ENCODE results near the gene MGAT4A. TPM values are rescaled to one million over a fixed set of nuclear protein-coding genes. Genes with fewer than 3 reads are reported as not detected.

Gene MGAT4A
- total RNA-seq, 2 experiments from 2014 or later, result 10.1 to 15.4 TPM

DNA sequence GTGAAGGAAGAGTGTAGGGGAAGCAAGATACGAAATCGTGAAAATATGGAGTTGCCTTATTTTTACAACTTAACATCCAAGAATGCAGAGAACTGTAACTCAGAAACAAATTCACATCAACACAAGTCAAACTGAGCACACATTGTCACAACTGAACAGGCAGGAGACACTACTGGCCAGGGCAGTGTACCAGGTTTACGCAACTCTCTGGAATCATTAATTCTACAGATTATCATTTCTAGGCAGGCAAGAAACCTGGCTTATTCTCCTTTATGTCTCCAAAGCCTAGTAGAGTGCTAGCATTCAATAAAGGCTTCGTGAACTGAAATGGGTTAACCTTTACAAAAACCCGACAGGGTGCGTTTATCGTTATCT, 123.2 kb downstream of the MGAT4A start:
- Histone ChIP-seq H3K36me3 (ENCODE audit: insufficient read depth, low read length) (peaks cover 22% of the 10 kb centered on the region; the same call in 1 of the 2 replicates), H3K9me3 (ENCODE audit: low read length) (no peaks in the 10 kb centered on the region), H2AFZ (ENCODE audit: low read length) (peak overlapping the region; percentile 78; the same call in 1 of the 2 replicates), H3K9me2 (ENCODE audit: insufficient read depth, low read length) (no peaks in the 10 kb centered on the region), H3K27ac (ENCODE audit: low read depth, low read length, poor library complexity, severe bottlenecking) (peak overlapping the region; percentile 68), H3K79me2 (ENCODE audit: insufficient read depth, low read depth, low read length) (peaks cover 23% of the 10 kb centered on the region; the same call in 1 of the 2 replicates), H3K4me2 (ENCODE audit: low read length) (peak overlapping the region; percentile 98), H4K20me1 (ENCODE audit: insufficient read depth, low read length) (no peaks in the 10 kb centered on the region), H3K4me1 (ENCODE audit: insufficient read depth, low read length, poor library complexity, severe bottlenecking) (peaks cover 31% of the 10 kb centered on the region), H3K4me3 (ENCODE audit: low read depth, low read length, poor library complexity, severe bottlenecking) (peak overlapping the region; percentile 88)
- BruUV-seq (replicated peaks), result TSS peak; percentile 81
- no peak for DNase-seq (ENCODE audit: low spot score)
- no peak for TF ChIP-seq EZH2phosphoT487 (IDR thresholded peaks at IDR 0.05; ENCODE audit: borderline replicate concordance, low read depth, low read length)
- intact Hi-C loops (cut with micrococcal nuclease; ENCODE audit: unreplicated experiment), result loop anchor here (10.0 kb wide), 1 partner anchor 163 kb away; the partner anchor contains the start of gene INPP4A
- ChIA-PET CTCF (ENCODE audit: unreplicated experiment) (interaction anchor here (0.6 kb wide), 1 partner anchor 45 kb away, joined by 3 read pairs; no protein-coding TSS in a partner anchor), POLR2A (interaction anchor here (0.7 kb wide), 1 partner anchor 61 kb away, joined by 3 read pairs; no protein-coding TSS in a partner anchor)

DNA sequence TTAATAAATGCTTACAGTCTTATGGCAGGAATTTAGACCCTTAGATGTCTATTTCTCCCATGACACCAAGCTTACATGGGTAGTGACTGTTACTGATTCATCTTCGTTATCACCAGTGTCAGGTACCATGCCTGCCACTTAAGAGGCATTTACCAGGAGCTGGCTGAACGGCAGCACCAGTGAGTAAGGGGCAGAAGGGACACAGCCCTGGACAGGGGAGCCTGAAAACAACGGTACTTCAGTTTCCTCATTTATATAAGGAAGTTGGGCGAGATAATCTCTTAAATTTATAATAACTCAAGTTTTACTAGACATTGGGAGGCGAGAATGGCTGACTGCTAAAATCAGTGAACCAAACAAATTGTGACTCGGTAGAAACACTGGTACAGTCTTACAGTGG, 123.8 kb downstream of the MGAT4A start:
- Histone ChIP-seq H3K9me3 (ENCODE audit: low read length) (no peaks in the 10 kb centered on the region), H3K36me3 (ENCODE audit: insufficient read depth, low read length) (peaks cover 21% of the 10 kb centered on the region; the same call in 1 of the 2 replicates), H3K9me2 (ENCODE audit: insufficient read depth, low read length) (no peaks in the 10 kb centered on the region), H3K4me3 (ENCODE audit: low read depth, low read length, poor library complexity, severe bottlenecking) (peak overlapping the region; percentile 88), H3K27ac (ENCODE audit: low read depth, low read length, poor library complexity, severe bottlenecking) (no peak overlapping the region), H3K4me1 (ENCODE audit: insufficient read depth, low read length, poor library complexity, severe bottlenecking) (peaks cover 31% of the 10 kb centered on the region), H4K20me1 (ENCODE audit: insufficient read depth, low read length) (no peaks in the 10 kb centered on the region), H3K4me2 (ENCODE audit: low read length) (peak overlapping the region; percentile 98), H3K79me2 (ENCODE audit: insufficient read depth, low read depth, low read length) (peaks cover 23% of the 10 kb centered on the region; the same call in 1 of the 2 replicates), H2AFZ (ENCODE audit: low read length) (peak overlapping the region; percentile 78; the same call in 1 of the 2 replicates)
- DNase-seq (ENCODE audit: low spot score), result peak; percentile 7
- BruUV-seq (replicated peaks), result no TSS peak
- ChIA-PET POLR2A (interaction anchor here (0.5 to 0.7 kb wide), 2 partner anchors 61 to 446 kb away, joined by 3 read pairs; no protein-coding TSS in a partner anchor), CTCF (ENCODE audit: unreplicated experiment) (interaction anchor here (0.6 kb wide), 1 partner anchor 45 kb away, joined by 3 read pairs; no protein-coding TSS in a partner anchor)
- intact Hi-C loops (cut with micrococcal nuclease; ENCODE audit: unreplicated experiment), result loop anchor here (10.0 kb wide), 1 partner anchor 162 kb away; the partner anchor contains the start of gene INPP4A
- TF ChIP-seq EZH2phosphoT487 (IDR thresholded peaks at IDR 0.05; ENCODE audit: borderline replicate concordance, low read depth, low read length), result no peak
- TF ChIP-seq CTCF (conservative IDR thresholded peaks at IDR 0.05; ENCODE audit: low read length), result no peak

DNA sequence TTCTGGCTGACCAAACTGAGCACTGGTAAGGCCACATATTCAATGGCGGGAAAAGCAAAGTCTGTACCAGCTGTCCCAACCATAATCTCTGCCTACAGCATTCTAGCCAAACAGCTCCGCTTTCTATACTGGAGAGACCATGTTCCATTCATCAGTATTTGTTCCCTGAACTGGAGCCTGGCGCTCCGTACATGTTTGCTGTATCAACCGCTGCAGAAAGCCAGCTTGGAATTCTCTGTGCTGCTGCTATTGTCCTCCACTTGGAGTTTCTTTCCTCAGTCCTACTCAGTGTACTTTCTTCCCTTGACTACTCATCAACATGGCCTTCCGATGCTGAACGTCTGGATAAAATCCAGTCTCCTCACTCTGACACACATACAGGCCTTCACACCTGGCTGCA, 124.5 kb downstream of the MGAT4A start:
- CTCF ChIA-PET (ENCODE audit: unreplicated experiment), result no interaction called here
- DNase-seq (ENCODE audit: low spot score), result no peak
- H2AFZ ChIP-seq (ENCODE audit: low read length), result no peak overlapping the region
- no TSS peak for BruUV-seq (replicated peaks)
- H4K20me1 ChIP-seq (ENCODE audit: insufficient read depth, low read length), result no peaks in the 10 kb centered on the region
- peaks cover 22% of the 10 kb centered on the region; the same call in 1 of the 2 replicates for H3K36me3 ChIP-seq (ENCODE audit: insufficient read depth, low read length)
- no peak overlapping the region for H3K27ac ChIP-seq (ENCODE audit: low read depth, low read length, poor library complexity, severe bottlenecking)
- H3K4me2 ChIP-seq (ENCODE audit: low read length), result peak overlapping the region; percentile 98; the same call in 1 of the 2 replicates
- no peak overlapping the region for H3K4me3 ChIP-seq (ENCODE audit: low read depth, low read length, poor library complexity, severe bottlenecking)
- H3K4me1 ChIP-seq (ENCODE audit: insufficient read depth, low read length, poor library complexity, severe bottlenecking), result peaks cover 31% of the 10 kb centered on the region
- TF ChIP-seq CTCF (conservative IDR thresholded peaks at IDR 0.05; ENCODE audit: low read length) (no peak), EZH2phosphoT487 (IDR thresholded peaks at IDR 0.05; ENCODE audit: borderline replicate concordance, low read depth, low read length) (no peak)
- no peaks in the 10 kb centered on the region for H3K9me2 ChIP-seq (ENCODE audit: insufficient read depth, low read length)
- intact Hi-C loops (cut with micrococcal nuclease; ENCODE audit: unreplicated experiment), result loop anchor here (10.0 kb wide), 1 partner anchor 162 kb away; the partner anchor contains the start of gene INPP4A
- H3K79me2 ChIP-seq (ENCODE audit: insufficient read depth, low read depth, low read length), result peaks cover 23% of the 10 kb centered on the region; the same call in 1 of the 2 replicates
- POLR2A ChIA-PET, result interaction anchor here (0.5 kb wide), 1 partner anchor 446 kb away, joined by 3 read pairs; no protein-coding TSS in a partner anchor
- H3K9me3 ChIP-seq (ENCODE audit: low read length), result no peaks in the 10 kb centered on the region

All from OCI-LY7 (cell line).